CD4-positive, alpha-beta T cell treated with Interleukin-21 for 1 hour (primary cell): ENCODE data around the gene ARAP1.

Experiments
- DNase-seq: peaks from one replicate; pipeline ENCODE4 v3.0.0-alpha.2; 2020

Gene ARAP1

GRCh38 chr11:72721689-72722049 is 30.5 kb downstream of the ARAP1 start:
- DNase-seq = peak; percentile 45

- no peak for DNase-seq
Observed at GRCh38 chr11:72721276-72721675, 30.9 kb downstream of the ARAP1 start.

GRCh38 chr11:72720784-72721183 is 31.4 kb downstream of the ARAP1 start:
- no peak for DNase-seq

- no peak for DNase-seq
Observed at GRCh38 chr11:72720047-72720446, 32.2 kb downstream of the ARAP1 start.

GRCh38 chr11:72719551-72719950 is 32.7 kb downstream of the ARAP1 start:
- DNase-seq = no peak

- DNase-seq = no peak
Observed at GRCh38 chr11:72719144-72719543, 33.1 kb downstream of the ARAP1 start.

- no peak for DNase-seq
Observed at GRCh38 chr11:72718101-72718501, 34.1 kb downstream of the ARAP1 start.

GRCh38 chr11:72716788-72717435 is 35.3 kb downstream of the ARAP1 start:
- no peak for DNase-seq

GRCh38 chr11:72716290-72716689 is 35.9 kb downstream of the ARAP1 start:
- no peak for DNase-seq

- DNase-seq = no peak
Observed at GRCh38 chr11:72712841-72713240, 39.4 kb downstream of the ARAP1 start.

GRCh38 chr11:72712168-72712751 is 39.9 kb downstream of the ARAP1 start:
- no peak for DNase-seq

- DNase-seq = no peak
Observed at GRCh38 chr11:72711141-72711540, 41.1 kb downstream of the ARAP1 start.

- DNase-seq = no peak
Observed at GRCh38 chr11:72710278-72710677, 41.9 kb downstream of the ARAP1 start.

- DNase-seq = no peak
Observed at GRCh38 chr11:72709478-72710238, 42.5 kb downstream of the ARAP1 start.

GRCh38 chr11:72707032-72707431 is 45.2 kb downstream of the ARAP1 start:
- DNase-seq = no peak

GRCh38 chr11:72706579-72706978 is 45.6 kb downstream of the ARAP1 start:
- no peak for DNase-seq

- no peak for DNase-seq
Observed at GRCh38 chr11:72705442-72706365, 46.5 kb downstream of the ARAP1 start.

- no peak for DNase-seq
Observed at GRCh38 chr11:72704783-72705265, 47.4 kb downstream of the ARAP1 start.

GRCh38 chr11:72704028-72704782 is 48.0 kb downstream of the ARAP1 start:
- DNase-seq = no peak

GRCh38 chr11:72703267-72704008 is 48.8 kb downstream of the ARAP1 start:
- DNase-seq = no peak

GRCh38 chr11:72702577-72703241 is 49.5 kb downstream of the ARAP1 start:
- no peak for DNase-seq
